Renal cortex interstitium (tissue), 11 donors: ENCODE data around the gene CNOT6. TPM values are rescaled to one million over a fixed set of nuclear protein-coding genes. Genes with fewer than 3 reads are reported as not detected.
"Not testable (repeated sequence)": the region's sequence is repeated elsewhere in the genome, so short reads cannot be mapped to it uniquely, and the experiment has no call there.

Source experiments
- DNase-seq, 11 donors: peaks; one replicate each; pipeline ENCODE4 v3.0.0-alpha.2; 2013; ENCODE audit warnings: low read depth in 9 of 11, low spot score in 4 of 11; ENCODE audit errors: extremely low read depth in 1 of 11
- polyA plus RNA-seq, 3 donors: library from polyadenylated mRNA; unstranded; fragments of 120-200 nt; gene quantifications; one replicate each; pipeline ENCODE4 v1.2.1, GENCODE V29; 2013; ENCODE audit not compliant: insufficient read length in 3 of 3

The CNOT6 gene
- polyA plus RNA-seq, 3 donors: 53.9 to 70.3 (median 61.6) TPM

- DNase-seq: no peak
Measured at GRCh38 chr5:180495991-180496741, 2.0 kb downstream of the CNOT6 start.

GRCh38 chr5:180496806-180497205 lies 2.6 kb downstream of the CNOT6 start:
- DNase-seq: not testable (repeated sequence)

DNA sequence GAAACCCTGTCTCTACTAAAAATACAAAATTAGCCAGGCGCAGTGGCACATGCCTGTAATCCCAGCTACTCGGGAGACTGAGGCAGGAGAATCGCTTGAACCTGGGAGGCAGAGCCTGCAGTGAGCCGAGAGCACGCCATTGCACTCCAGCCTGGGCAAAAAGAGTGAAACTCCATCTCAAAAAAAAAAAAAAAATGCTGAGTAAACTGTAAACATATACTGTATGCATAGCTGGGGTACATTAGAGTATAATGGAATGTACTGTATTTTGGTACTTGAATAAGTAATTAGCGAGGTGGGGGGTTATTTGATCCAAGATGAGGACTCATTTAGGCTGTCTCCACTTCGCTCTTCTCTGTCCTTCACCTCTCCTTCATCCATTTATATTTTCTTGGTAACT lies 3.7 kb downstream of the CNOT6 start:
- DNase-seq: not testable (repeated sequence)

DNA sequence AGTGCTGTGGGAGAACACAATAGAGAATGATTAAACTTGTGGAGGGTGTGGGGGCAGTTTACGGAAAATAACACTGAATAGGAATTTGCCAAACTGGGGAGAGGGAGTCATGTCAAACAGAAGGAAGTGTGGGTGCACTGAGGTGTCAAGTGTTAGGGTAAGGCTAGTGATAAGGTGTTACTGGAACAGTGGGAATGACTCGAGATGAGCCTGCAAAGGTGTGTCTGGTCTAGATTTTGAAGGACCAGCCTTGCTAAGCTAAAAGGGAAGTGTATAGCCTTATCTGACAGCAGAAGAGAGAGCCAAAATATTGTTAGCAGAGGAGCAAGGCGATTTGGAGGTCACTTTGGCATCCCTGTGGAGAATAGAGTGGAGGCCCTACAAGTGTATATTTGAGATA lies 4.2 kb downstream of the CNOT6 start:
- no peak for DNase-seq

- DNase-seq: no peak
Measured at GRCh38 chr5:180499684-180500083, 5.5 kb downstream of the CNOT6 start.

DNA sequence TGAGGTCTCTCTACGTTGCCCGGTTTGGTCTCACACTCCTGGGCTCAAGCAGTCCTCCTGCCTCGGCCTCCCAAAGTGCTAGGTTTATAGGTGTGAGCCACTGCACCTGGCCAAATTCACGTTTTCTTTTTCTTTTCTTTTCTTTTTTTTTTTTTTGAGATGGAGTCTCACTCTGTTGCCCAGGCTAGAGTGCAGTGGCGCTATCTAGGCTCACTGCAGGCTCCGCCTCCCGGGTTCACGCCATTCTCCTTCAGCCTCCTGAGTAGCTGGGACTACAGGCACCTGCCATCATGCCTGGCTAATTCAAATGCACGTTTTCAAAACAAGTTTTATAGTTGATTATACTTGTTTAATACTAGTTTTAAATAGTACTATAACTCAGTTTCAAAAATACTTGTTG lies 6.1 kb downstream of the CNOT6 start:
- DNase-seq: not testable (repeated sequence)

- DNase-seq: no peak
Measured at GRCh38 chr5:180507661-180508060, 13.5 kb downstream of the CNOT6 start.

GRCh38 chr5:180515294-180515693 lies 21.1 kb downstream of the CNOT6 start:
- DNase-seq: no peak

- DNase-seq: not testable (repeated sequence)
Measured at GRCh38 chr5:180515974-180516373, 21.8 kb downstream of the CNOT6 start.

GRCh38 chr5:180516440-180516839 lies 22.3 kb downstream of the CNOT6 start:
- no peak for DNase-seq

GRCh38 chr5:180519098-180519497 lies 24.9 kb downstream of the CNOT6 start:
- no peak for DNase-seq

GRCh38 chr5:180521101-180521500 lies 26.9 kb downstream of the CNOT6 start:
- no peak for DNase-seq

- no peak for DNase-seq
Measured at GRCh38 chr5:180521591-180521990, 27.4 kb downstream of the CNOT6 start.

- DNase-seq: no peak
Measured at GRCh38 chr5:180522330-180522729, 28.2 kb downstream of the CNOT6 start.

GRCh38 chr5:180523629-180524466 lies 29.7 kb downstream of the CNOT6 start:
- peak in 5 of 11 donors; percentile 20 to 63 (median 55) for DNase-seq

GRCh38 chr5:180525399-180525798 lies 31.2 kb downstream of the CNOT6 start:
- DNase-seq: no peak

- peak in 4 of 11 donors; percentile 27 to 35 (median 33) for DNase-seq
Measured at GRCh38 chr5:180526269-180526668, 32.1 kb downstream of the CNOT6 start.

DNA sequence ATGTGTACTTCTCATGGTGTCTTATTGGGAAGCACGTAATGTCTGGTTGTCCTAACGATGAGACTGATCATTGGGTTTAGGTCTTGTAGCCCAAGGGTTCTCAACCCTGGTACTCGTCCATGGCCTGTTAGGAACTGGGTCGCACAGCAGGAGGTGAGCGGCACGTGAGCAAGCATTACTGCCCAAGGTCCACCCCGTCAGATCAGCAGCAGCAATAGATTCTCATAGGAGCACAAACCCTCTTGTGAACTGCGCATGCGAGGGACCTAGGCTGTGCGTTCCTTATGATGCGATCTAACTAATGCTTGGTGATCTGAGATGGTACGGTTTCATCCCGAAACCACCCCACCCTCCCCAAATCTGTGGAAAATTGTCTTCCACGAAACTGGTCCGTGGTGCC lies 33.5 kb downstream of the CNOT6 start:
- no peak for DNase-seq

DNA sequence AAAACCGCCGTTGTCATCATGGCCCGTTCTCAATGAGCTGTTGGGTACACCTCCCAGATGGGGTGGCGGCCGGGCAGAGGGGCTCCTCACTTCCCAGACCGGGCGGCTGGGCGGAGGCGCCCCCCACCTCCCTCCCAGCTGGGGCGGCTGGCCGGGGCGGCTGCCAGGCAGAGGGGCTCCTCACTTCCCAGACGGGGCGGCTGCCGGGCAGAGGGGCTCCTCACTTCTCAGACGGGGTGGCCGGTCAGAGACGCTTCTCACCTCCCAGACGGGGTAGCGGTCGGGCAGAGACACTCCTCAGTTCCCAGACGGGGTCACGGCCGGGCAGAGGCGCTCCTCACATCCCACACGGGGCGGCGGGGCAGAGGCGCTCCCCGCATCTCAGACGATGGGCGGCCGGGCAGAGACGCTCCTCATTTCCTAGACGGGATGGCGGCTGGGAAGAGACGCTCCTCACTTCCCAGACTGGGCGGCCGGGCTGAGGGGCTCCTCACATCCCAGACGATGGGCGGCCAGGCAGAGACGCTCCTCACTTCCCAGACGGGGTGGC lies 36.9 kb downstream of the CNOT6 start:
- DNase-seq: not testable (repeated sequence)

GRCh38 chr5:180532268-180532667 lies 38.1 kb downstream of the CNOT6 start:
- DNase-seq: no peak
